ENCODE results near the gene MYO1G. TPM values are rescaled to one million over a fixed set of nuclear protein-coding genes. Genes with fewer than 3 reads are reported as not detected.
A peak's percentile ranks its signal among the peaks of the same experiment; 100 is the strongest.

Gene MYO1G
- total RNA-seq, 1 donor from 2014 or later = 1.6 TPM

DNA sequence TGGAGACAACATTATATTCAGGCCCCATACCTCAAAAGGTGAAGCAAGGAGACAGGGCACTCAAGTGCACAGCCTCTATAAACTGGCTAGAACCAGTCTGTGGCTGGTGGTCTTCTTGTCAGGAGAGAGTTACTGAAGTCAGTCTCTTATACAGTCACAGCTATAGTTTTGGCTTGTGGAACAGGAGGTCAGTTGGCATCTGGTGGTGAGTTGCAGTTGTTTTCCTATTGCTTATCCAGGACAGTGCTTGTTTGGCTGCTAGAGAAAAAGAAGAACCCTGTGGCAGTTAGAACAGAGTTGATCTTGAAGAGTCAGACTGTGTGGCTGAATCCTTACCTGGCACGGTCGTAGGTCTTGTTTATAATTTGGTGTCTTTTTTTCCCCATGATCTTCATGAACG, 38.4 kb upstream of the MYO1G start:
- H3K4me1 ChIP-seq (ENCODE audit: control insufficient read depth in 3 of 3, insufficient read depth in 3 of 3, low read length in 3 of 3) = peaks cover 5 to 8% (median 5%) of the 10 kb centered on the region in 3 donors

DNA sequence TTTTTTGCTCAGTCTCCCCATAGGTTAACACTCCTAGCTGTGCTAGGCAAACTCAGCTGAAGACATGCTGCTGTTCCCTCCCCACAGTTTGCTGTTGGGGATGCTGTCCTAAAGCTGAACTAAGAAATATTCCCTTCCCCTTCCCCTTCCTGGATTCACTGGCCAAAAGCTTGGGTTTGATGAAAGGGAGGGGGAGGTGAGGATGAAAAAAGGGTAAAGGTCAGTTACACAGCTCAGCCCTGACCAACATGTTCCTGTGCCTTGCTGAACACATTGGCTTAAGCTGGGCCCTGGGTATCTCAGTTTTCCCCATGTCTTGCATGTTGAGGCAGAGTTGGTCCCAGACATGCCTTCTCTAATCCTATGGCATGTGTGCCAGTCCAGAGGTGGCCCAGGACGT, 36.5 kb upstream of the MYO1G start:
- Histone ChIP-seq H3K4me3 (ENCODE audit: low read length in 3 of 3) (no peak overlapping the region), H3K36me3 (ENCODE audit: control insufficient read depth in 3 of 3, insufficient read depth in 3 of 3, low read length in 3 of 3) (peaks cover 0 to 2% (median 0%) of the 10 kb centered on the region in 3 donors), H3K27me3 (ENCODE audit: control insufficient read depth in 3 of 3, insufficient read depth in 3 of 3, low read length in 3 of 3) (no peaks in the 10 kb centered on the region), H3K27ac (ENCODE audit: low read depth, low read length) (no peak overlapping the region), H3K4me1 (ENCODE audit: control insufficient read depth in 3 of 3, insufficient read depth in 3 of 3, low read length in 3 of 3) (peaks cover 5 to 8% (median 5%) of the 10 kb centered on the region in 3 donors), H3K9me3 (ENCODE audit: control insufficient read depth in 3 of 3, low read length in 3 of 3) (no peaks in the 10 kb centered on the region), H3K9ac (ENCODE audit: low read depth in 1 of 3, low read length in 3 of 3) (no peak overlapping the region)

More for the DNA sequence above, 38.4 kb upstream of the MYO1G start:
- peak overlapping the region in 1 of 3 donors; percentile 57 for H3K9ac ChIP-seq (ENCODE audit: low read depth in 1 of 3, low read length in 3 of 3)
- no peaks in the 10 kb centered on the region for H3K9me3 ChIP-seq (ENCODE audit: control insufficient read depth in 3 of 3, low read length in 3 of 3)
- peaks cover 0 to 2% (median 0%) of the 10 kb centered on the region in 3 donors for H3K36me3 ChIP-seq (ENCODE audit: control insufficient read depth in 3 of 3, insufficient read depth in 3 of 3, low read length in 3 of 3)
- H3K27ac ChIP-seq (ENCODE audit: low read depth, low read length) = peak overlapping the region; percentile 45
- no peak overlapping the region for H3K4me3 ChIP-seq (ENCODE audit: low read length in 3 of 3)
- H3K27me3 ChIP-seq (ENCODE audit: control insufficient read depth in 3 of 3, insufficient read depth in 3 of 3, low read length in 3 of 3) = no peaks in the 10 kb centered on the region

DNA sequence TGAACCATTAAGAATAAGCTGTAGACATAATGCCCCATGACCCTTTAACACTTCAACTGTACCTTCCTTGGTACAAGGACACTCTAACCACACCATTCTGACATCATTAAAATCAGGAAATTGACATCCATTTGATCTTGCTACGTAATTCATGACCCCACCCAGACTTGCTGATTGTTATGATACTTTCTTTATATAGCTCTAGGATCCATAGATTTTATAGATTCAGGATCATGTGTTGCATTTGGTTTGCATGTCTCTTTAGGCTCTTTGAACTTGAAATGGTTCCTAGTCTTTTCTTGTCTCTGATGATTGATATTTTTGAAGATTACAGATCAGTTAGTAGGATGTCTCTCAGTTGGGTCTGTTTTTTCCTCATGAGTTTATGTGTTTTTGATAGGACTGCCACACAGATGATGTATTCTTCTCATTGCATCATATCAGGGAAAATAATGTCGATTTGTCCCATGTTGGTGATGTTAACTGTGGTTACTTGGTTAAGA, 34.7 kb upstream of the MYO1G start:
- Histone ChIP-seq H3K9me3 (ENCODE audit: control insufficient read depth in 3 of 3, low read length in 3 of 3) (no peaks in the 10 kb centered on the region), H3K27me3 (ENCODE audit: control insufficient read depth in 3 of 3, insufficient read depth in 3 of 3, low read length in 3 of 3) (no peaks in the 10 kb centered on the region), H3K4me3 (ENCODE audit: low read length in 3 of 3) (no peak overlapping the region), H3K9ac (ENCODE audit: low read depth in 1 of 3, low read length in 3 of 3) (no peak overlapping the region), H3K4me1 (ENCODE audit: control insufficient read depth in 3 of 3, insufficient read depth in 3 of 3, low read length in 3 of 3) (peaks cover 5 to 8% (median 5%) of the 10 kb centered on the region in 3 donors), H3K36me3 (ENCODE audit: control insufficient read depth in 3 of 3, insufficient read depth in 3 of 3, low read length in 3 of 3) (peaks cover 0 to 2% (median 0%) of the 10 kb centered on the region in 3 donors), H3K27ac (ENCODE audit: low read depth, low read length) (no peak overlapping the region)

DNA sequence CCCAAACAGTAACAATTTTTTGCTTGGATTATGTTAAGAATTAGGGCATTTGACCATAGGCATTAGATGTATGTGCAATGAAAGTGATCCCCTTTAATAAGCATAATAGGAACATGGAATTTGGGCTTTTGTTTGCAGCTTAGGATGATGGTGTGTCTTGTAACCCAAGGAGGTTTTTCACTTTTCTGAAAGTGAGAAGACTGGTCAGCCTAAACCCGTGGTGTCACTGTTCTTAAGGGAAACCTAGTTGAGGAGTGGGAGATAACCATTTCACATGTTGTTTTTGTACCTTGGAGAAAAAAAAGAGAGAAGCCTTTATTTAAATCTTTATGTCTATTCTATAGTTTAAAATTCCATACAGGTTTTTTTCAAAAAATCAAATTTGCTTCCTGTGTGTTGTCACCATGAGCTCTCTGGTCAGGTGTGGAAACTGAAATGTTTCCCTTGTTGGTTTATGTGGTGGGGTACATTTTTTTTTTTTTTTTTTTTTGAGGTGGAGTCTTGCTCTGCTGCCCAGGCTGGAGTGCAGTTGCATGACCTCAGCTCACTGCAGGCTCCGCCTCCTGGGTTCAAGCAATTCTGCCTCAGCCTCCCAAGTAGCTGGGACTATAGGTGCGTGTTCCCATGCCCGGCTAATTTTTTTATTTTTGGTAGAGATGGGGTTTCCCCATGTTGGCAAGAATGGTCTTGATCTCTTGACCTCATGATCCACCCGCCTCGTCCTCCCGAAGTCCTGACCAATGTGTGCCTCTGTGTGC, 28.9 kb upstream of the MYO1G start:
- no peak overlapping the region for H3K4me3 ChIP-seq (ENCODE audit: low read length in 3 of 3)
- H3K27ac ChIP-seq (ENCODE audit: low read depth, low read length) = no peak overlapping the region
- H3K36me3 ChIP-seq (ENCODE audit: control insufficient read depth in 3 of 3, insufficient read depth in 3 of 3, low read length in 3 of 3) = peaks cover 0 to 2% (median 0%) of the 10 kb centered on the region in 3 donors
- peaks cover 8 to 17% (median 9%) of the 10 kb centered on the region in 3 donors for H3K4me1 ChIP-seq (ENCODE audit: control insufficient read depth in 3 of 3, insufficient read depth in 3 of 3, low read length in 3 of 3)
- no peaks in the 10 kb centered on the region for H3K9me3 ChIP-seq (ENCODE audit: control insufficient read depth in 3 of 3, low read length in 3 of 3)
- H3K9ac ChIP-seq (ENCODE audit: low read depth in 1 of 3, low read length in 3 of 3) = no peak overlapping the region
- no peaks in the 10 kb centered on the region for H3K27me3 ChIP-seq (ENCODE audit: control insufficient read depth in 3 of 3, insufficient read depth in 3 of 3, low read length in 3 of 3)

- H3K27ac ChIP-seq (ENCODE audit: low read depth, low read length) = no peak overlapping the region
- no peak overlapping the region for H3K9ac ChIP-seq (ENCODE audit: low read depth in 1 of 3, low read length in 3 of 3)
- H3K4me3 ChIP-seq (ENCODE audit: low read length in 3 of 3) = no peak overlapping the region
- H3K4me1 ChIP-seq (ENCODE audit: control insufficient read depth in 3 of 3, insufficient read depth in 3 of 3, low read length in 3 of 3) = peaks cover 8 to 22% (median 11%) of the 10 kb centered on the region in 3 donors
- no peaks in the 10 kb centered on the region for H3K27me3 ChIP-seq (ENCODE audit: control insufficient read depth in 3 of 3, insufficient read depth in 3 of 3, low read length in 3 of 3)
- H3K9me3 ChIP-seq (ENCODE audit: control insufficient read depth in 3 of 3, low read length in 3 of 3) = no peaks in the 10 kb centered on the region
- peaks cover 0 to 2% (median 0%) of the 10 kb centered on the region in 3 donors for H3K36me3 ChIP-seq (ENCODE audit: control insufficient read depth in 3 of 3, insufficient read depth in 3 of 3, low read length in 3 of 3)
Observed at GRCh38 chr7:45007106-45007505, 28.3 kb upstream of the MYO1G start.

- peaks cover 17 to 38% (median 29%) of the 10 kb centered on the region in 3 donors for H3K4me1 ChIP-seq (ENCODE audit: control insufficient read depth in 3 of 3, insufficient read depth in 3 of 3, low read length in 3 of 3)
- no peaks in the 10 kb centered on the region for H3K9me3 ChIP-seq (ENCODE audit: control insufficient read depth in 3 of 3, low read length in 3 of 3)
- H3K27me3 ChIP-seq (ENCODE audit: control insufficient read depth in 3 of 3, insufficient read depth in 3 of 3, low read length in 3 of 3) = no peaks in the 10 kb centered on the region
- no peak overlapping the region for H3K4me3 ChIP-seq (ENCODE audit: low read length in 3 of 3)
- no peak overlapping the region for H3K9ac ChIP-seq (ENCODE audit: low read depth in 1 of 3, low read length in 3 of 3)
- no peak overlapping the region for H3K27ac ChIP-seq (ENCODE audit: low read depth, low read length)
- H3K36me3 ChIP-seq (ENCODE audit: control insufficient read depth in 3 of 3, insufficient read depth in 3 of 3, low read length in 3 of 3) = peaks cover 0 to 2% (median 0%) of the 10 kb centered on the region in 3 donors
Observed at GRCh38 chr7:45003789-45004188, 25.0 kb upstream of the MYO1G start.

DNA sequence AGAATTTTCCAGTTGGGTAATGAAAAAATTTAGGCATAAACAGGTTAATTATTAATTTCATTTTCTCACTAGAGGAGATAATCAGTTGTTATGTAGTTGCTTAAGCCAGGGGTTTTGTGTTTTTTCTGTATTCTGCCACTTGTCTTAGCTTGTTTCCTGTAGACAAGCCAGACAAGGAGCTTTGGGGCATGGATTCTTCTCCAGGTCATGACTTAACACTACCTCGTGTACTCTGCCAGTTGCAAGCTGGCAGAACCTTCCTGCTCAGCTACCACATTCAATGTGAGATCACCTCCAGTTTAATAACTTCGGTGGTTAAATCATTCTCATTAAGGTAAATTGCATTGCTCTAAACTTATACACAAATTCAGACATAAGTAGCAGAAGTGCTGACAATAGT, 23.0 kb upstream of the MYO1G start:
- H3K27ac ChIP-seq (ENCODE audit: low read depth, low read length) = peak overlapping the region; percentile 8
- H3K4me3 ChIP-seq (ENCODE audit: low read length in 3 of 3) = peak overlapping the region in 1 of 3 donors; percentile 92
- H3K4me1 ChIP-seq (ENCODE audit: control insufficient read depth in 3 of 3, insufficient read depth in 3 of 3, low read length in 3 of 3) = peaks cover 17 to 38% (median 29%) of the 10 kb centered on the region in 3 donors
- H3K9me3 ChIP-seq (ENCODE audit: control insufficient read depth in 3 of 3, low read length in 3 of 3) = no peaks in the 10 kb centered on the region
- H3K27me3 ChIP-seq (ENCODE audit: control insufficient read depth in 3 of 3, insufficient read depth in 3 of 3, low read length in 3 of 3) = no peaks in the 10 kb centered on the region
- peaks cover 0 to 2% (median 0%) of the 10 kb centered on the region in 3 donors for H3K36me3 ChIP-seq (ENCODE audit: control insufficient read depth in 3 of 3, insufficient read depth in 3 of 3, low read length in 3 of 3)
- H3K9ac ChIP-seq (ENCODE audit: low read depth in 1 of 3, low read length in 3 of 3) = peak overlapping the region in 1 of 3 donors; percentile 77

GRCh38 chr7:45001138-45001694, 22.4 kb upstream of the MYO1G start:
- H3K9ac ChIP-seq (ENCODE audit: low read depth in 1 of 3, low read length in 3 of 3) = peak overlapping the region; percentile 48 to 77 (median 54)
- peak overlapping the region; percentile 79 to 93 (median 92) for H3K4me3 ChIP-seq (ENCODE audit: low read length in 3 of 3)
- peaks cover 17 to 38% (median 29%) of the 10 kb centered on the region in 3 donors for H3K4me1 ChIP-seq (ENCODE audit: control insufficient read depth in 3 of 3, insufficient read depth in 3 of 3, low read length in 3 of 3)
- peak overlapping the region; percentile 86 for H3K27ac ChIP-seq (ENCODE audit: low read depth, low read length)
- H3K27me3 ChIP-seq (ENCODE audit: control insufficient read depth in 3 of 3, insufficient read depth in 3 of 3, low read length in 3 of 3) = no peaks in the 10 kb centered on the region
- H3K36me3 ChIP-seq (ENCODE audit: control insufficient read depth in 3 of 3, insufficient read depth in 3 of 3, low read length in 3 of 3) = no peaks in the 10 kb centered on the region
- H3K9me3 ChIP-seq (ENCODE audit: control insufficient read depth in 3 of 3, low read length in 3 of 3) = no peaks in the 10 kb centered on the region

DNA sequence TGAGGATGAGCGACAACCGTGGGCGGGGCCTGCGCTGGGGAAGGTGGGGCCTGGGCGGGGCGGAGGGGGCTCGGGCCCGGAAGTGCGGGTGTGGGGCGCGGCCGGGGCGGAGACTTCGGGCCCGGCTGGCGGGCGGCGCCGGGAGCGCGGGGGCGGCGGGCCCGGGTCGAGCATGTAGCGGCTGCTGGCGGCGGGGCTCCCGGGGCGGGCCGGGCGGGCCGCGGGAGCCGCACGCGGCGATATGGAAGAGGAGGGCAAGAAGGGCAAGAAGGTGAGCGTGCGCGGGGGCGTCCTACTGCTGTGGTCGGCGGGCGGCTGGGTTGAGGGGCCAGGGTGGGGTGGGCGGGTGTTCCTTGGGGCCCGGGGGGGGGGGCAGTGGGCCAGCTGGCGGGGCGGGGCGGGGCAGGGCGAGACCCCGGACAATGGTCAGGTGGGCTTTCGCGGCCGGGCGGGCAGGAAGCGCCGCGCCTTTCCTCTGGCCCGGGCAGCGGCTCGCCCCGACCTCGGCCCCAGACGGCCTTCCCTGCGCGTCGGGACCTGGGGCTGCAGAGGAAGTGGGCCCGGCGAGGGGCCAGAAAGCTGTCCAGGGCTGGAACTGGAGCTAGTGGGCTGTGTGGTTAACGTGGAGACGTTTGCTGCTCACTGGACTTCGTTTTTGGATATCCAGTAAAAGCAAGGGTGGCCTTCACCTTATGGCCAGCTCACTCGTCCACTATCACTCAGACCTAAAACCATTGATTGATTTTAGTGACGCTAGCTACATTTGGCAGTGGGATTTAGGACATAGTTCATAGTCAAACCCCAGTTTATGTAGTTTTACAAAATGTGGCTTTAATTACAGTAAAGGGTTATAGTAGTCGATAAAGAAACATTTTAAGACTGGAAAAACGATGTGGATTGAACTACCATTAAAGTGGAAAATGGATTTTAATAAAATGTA, 21.5 kb upstream of the MYO1G start, which contains the start of gene CCM2:
Gene CCM2 (plus strand): TSS at position 109 of the 940 bp plus-strand sequence. CDS start 133 bp downstream, at position 242.
- H3K9ac ChIP-seq (ENCODE audit: low read depth in 1 of 3, low read length in 3 of 3) = peak within 1 kb of the TSS; percentile 77 to 89 (median 85)
- no peaks in the 10 kb centered on the region for H3K9me3 ChIP-seq (ENCODE audit: control insufficient read depth in 3 of 3, low read length in 3 of 3)
- peak within 1 kb of the TSS; percentile 86 for H3K27ac ChIP-seq (ENCODE audit: low read depth, low read length)
- H3K36me3 ChIP-seq (ENCODE audit: control insufficient read depth in 3 of 3, insufficient read depth in 3 of 3, low read length in 3 of 3) = no peaks in the 10 kb centered on the region
- no peaks in the 10 kb centered on the region for H3K27me3 ChIP-seq (ENCODE audit: control insufficient read depth in 3 of 3, insufficient read depth in 3 of 3, low read length in 3 of 3)
- peaks cover 9 to 30% (median 23%) of the 10 kb centered on the region in 3 donors for H3K4me1 ChIP-seq (ENCODE audit: control insufficient read depth in 3 of 3, insufficient read depth in 3 of 3, low read length in 3 of 3)
- H3K4me3 ChIP-seq (ENCODE audit: low read length in 3 of 3) = peak within 1 kb of the TSS; percentile 79 to 97 (median 92)

Measured in skeletal muscle tissue (tissue), 4 donors.